Type B pancreatic cell (in vitro differentiated cells): Measurements from ENCODE around the gene DNAI1. TPM values are rescaled to one million over a fixed set of nuclear protein-coding genes. Genes with fewer than 3 reads are reported as not detected.
"Not testable (repeated sequence)": the region's sequence is repeated elsewhere in the genome, so short reads cannot be mapped to it uniquely, and the experiment has no call there.

ENCODE experiments used
- DNase-seq: peaks from one replicate; pipeline ENCODE4 v3.0.0; 2021; ENCODE audit warnings: mixed read lengths; ENCODE audit not compliant: unreplicated experiment; ENCODE audit errors: extremely low spot score
- H3K27ac Mint-ChIP-seq: 2 replicates; pipeline ENCODE4 v1.8.0; 2021; ENCODE audit warnings: mild to moderate bottlenecking, mixed read lengths
- H3K27me3 Mint-ChIP-seq: 2 replicates; pipeline ENCODE4 v1.8.0; 2021; ENCODE audit warnings: mixed read lengths
- H3K36me3 Mint-ChIP-seq: 2 replicates; pipeline ENCODE4 v1.8.0; 2021; ENCODE audit warnings: mixed read lengths
- H3K4me1 Mint-ChIP-seq: one replicate; pipeline ENCODE4 v1.8.0; 2021; ENCODE audit warnings: mixed read lengths; ENCODE audit not compliant: unreplicated experiment
- H3K4me3 Mint-ChIP-seq: 2 replicates; pipeline ENCODE4 v1.8.0; 2021; ENCODE audit warnings: mild to moderate bottlenecking, mixed read lengths
- H3K9me3 Mint-ChIP-seq: 2 replicates; pipeline ENCODE4 v1.8.0; 2021; ENCODE audit warnings: mixed read lengths
- total RNA-seq: library from RNA; stranded (reverse); gene quantifications from 2 replicates; pipeline ENCODE4 v1.2.1, GENCODE V29; 2021; ENCODE audit warnings: low replicate concordance
- TF ChIP-seq, protein P1 (sequence below): fragments of 200-600 bp; sonication (generic); conservative IDR thresholded peaks from 2 replicates; pipeline ENCODE4 v1.5.0; 2021; ENCODE audit warnings: antibody characterized with exemption, mild to moderate bottlenecking

Gene DNAI1
- total RNA-seq, 1 donor from 2014 or later: 4.4 TPM

GRCh38 chr9:34437006-34437925 is 21.3 kb upstream of the DNAI1 start:
- no peak for DNase-seq
- H3K4me3 Mint-ChIP-seq: no peak overlapping the region
- no peak overlapping the region for H3K27ac Mint-ChIP-seq
- H3K36me3 Mint-ChIP-seq: no peaks in the 10 kb centered on the region
- TF ChIP-seq, protein P1, sequence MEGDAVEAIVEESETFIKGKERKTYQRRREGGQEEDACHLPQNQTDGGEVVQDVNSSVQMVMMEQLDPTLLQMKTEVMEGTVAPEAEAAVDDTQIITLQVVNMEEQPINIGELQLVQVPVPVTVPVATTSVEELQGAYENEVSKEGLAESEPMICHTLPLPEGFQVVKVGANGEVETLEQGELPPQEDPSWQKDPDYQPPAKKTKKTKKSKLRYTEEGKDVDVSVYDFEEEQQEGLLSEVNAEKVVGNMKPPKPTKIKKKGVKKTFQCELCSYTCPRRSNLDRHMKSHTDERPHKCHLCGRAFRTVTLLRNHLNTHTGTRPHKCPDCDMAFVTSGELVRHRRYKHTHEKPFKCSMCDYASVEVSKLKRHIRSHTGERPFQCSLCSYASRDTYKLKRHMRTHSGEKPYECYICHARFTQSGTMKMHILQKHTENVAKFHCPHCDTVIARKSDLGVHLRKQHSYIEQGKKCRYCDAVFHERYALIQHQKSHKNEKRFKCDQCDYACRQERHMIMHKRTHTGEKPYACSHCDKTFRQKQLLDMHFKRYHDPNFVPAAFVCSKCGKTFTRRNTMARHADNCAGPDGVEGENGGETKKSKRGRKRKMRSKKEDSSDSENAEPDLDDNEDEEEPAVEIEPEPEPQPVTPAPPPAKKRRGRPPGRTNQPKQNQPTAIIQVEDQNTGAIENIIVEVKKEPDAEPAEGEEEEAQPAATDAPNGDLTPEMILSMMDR: peak; percentile 87
- no peaks in the 10 kb centered on the region for H3K9me3 Mint-ChIP-seq
- no peaks in the 10 kb centered on the region for H3K27me3 Mint-ChIP-seq
- peaks cover 14% of the 10 kb centered on the region for H3K4me1 Mint-ChIP-seq

DNA sequence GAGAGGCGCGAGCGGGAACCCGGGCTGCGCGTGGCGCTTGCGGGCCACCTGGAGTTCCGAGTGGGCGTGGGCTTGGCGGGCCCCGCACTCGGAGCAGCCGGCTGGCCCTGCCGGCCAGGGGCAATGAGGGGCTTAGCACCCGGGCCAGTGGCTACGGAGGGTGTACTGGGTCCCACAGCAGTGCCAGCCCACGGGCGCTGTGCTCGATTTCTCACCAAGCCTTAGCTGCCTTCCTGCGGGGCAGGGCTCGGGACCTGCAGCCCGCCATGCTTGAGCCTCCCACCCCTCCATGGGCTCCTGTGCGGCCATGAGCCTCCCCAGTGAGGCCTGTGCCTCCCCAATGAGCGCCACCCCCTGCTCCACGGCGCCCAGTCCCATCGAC is 20.7 kb upstream of the DNAI1 start:
- H3K9me3 Mint-ChIP-seq, H3K27me3 Mint-ChIP-seq, H3K27ac Mint-ChIP-seq, DNase-seq, H3K4me3 Mint-ChIP-seq, H3K36me3 Mint-ChIP-seq: not testable (repeated sequence)
- peaks cover 14% of the 10 kb centered on the region for H3K4me1 Mint-ChIP-seq

DNA sequence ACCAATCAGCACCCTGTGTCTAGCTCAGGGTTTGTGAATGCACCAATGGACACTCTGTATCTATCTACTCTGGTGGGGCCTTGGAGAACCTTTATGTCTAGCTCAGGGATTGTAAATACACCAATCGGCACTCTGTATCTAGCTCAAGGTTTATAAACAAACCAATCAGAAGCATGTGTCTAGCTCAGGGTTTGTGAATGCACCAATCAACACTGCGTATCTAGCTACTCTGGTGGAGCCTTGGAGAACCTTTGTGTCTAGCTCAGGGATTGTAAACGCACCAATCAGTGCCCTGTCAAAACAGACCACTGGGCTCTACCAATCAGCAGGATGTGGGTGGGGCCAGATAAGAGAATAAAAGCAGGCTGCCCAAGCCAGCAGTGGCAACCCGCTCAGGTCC is 20.1 kb upstream of the DNAI1 start:
- not testable (repeated sequence) for H3K9me3 Mint-ChIP-seq

GRCh38 chr9:34440017-34440416 is 18.6 kb upstream of the DNAI1 start:
- TF ChIP-seq, protein P1: no peak
- DNase-seq: no peak
- H3K4me1 Mint-ChIP-seq: peaks cover 24% of the 10 kb centered on the region
- no peaks in the 10 kb centered on the region for H3K9me3 Mint-ChIP-seq
- H3K4me3 Mint-ChIP-seq: no peak overlapping the region
- H3K36me3 Mint-ChIP-seq: no peaks in the 10 kb centered on the region
- no peak overlapping the region for H3K27ac Mint-ChIP-seq
- H3K27me3 Mint-ChIP-seq: no peaks in the 10 kb centered on the region

More for the DNA sequence above, 20.1 kb upstream of the DNAI1 start:
- H3K27me3 Mint-ChIP-seq, DNase-seq, H3K4me3 Mint-ChIP-seq, H3K36me3 Mint-ChIP-seq, H3K27ac Mint-ChIP-seq: not testable (repeated sequence)
- peaks cover 19% of the 10 kb centered on the region for H3K4me1 Mint-ChIP-seq

GRCh38 chr9:34442770-34443169 is 15.8 kb upstream of the DNAI1 start:
- TF ChIP-seq, protein P1: no peak
- Mint-ChIP-seq H3K4me3 (no peak overlapping the region), H3K27ac (no peak overlapping the region), H3K27me3 (no peaks in the 10 kb centered on the region), H3K9me3 (no peaks in the 10 kb centered on the region), H3K36me3 (no peaks in the 10 kb centered on the region), H3K4me1 (peaks cover 16% of the 10 kb centered on the region)
- DNase-seq: no peak

GRCh38 chr9:34443533-34443932 is 15.1 kb upstream of the DNAI1 start:
- Mint-ChIP-seq H3K27ac (no peak overlapping the region), H3K36me3 (no peaks in the 10 kb centered on the region), H3K4me3 (no peak overlapping the region), H3K27me3 (no peaks in the 10 kb centered on the region), H3K9me3 (no peaks in the 10 kb centered on the region), H3K4me1 (peaks cover 16% of the 10 kb centered on the region)
- TF ChIP-seq, protein P1: no peak
- DNase-seq: no peak
